A549 (cell line): ENCODE data around the gene OLAH. TPM values are rescaled to one million over a fixed set of nuclear protein-coding genes. Genes with fewer than 3 reads are reported as not detected.

Experiments
- ATAC-seq, 2 experiments: fragments of 200-7000 bp in 1 of 2; fragments of >200 bp in 1 of 2; cut with Nextera tagmentation in 1 of 2; cut with Tn5 transposase in 1 of 2; 3 replicates each; pipeline versions ENCODE4 v1.8.0 to v1.9.1; 2018 to 2020; ENCODE audit warnings: mild to moderate bottlenecking in 1 of 2, moderate library complexity in 1 of 2
- CTCF ChIA-PET: fragments of 300-600 bp; sonication (Branson Sonifier 250); formaldehyde crosslinking; extraction: SDS; loops from one replicate; lab custom pipeline; 2021; ENCODE audit warnings: antibody characterized with exemption, inconsistent platforms; lab: Yijun Ruan, JAX
- POLR2A ChIA-PET: fragments of 350-600 bp; formaldehyde crosslinking; extraction: SDS; loops from one replicate; lab custom pipeline; 2021; ENCODE audit warnings: antibody characterized with exemption, inconsistent platforms; lab: Yijun Ruan, JAX
- DNase-seq, 2 experiments: peaks; one replicate each; pipeline versions ENCODE4 v3.0.0 to v3.0.0-alpha.2; 2011 to 2016; ENCODE audit warnings: low read depth in 1 of 2, low spot score in 1 of 2
- FAIRE-seq: peaks from 2 replicates; lab custom pipeline; 2011; peaks lifted over from hg19 to GRCh38; lab: Jason Lieb, UNC
- H3K27ac ChIP-seq, 2 experiments: fragments of >200 bp; sonication (Bioruptor Twin); formaldehyde crosslinking; 3 replicates each; pipeline ENCODE4 v1.5.1; 2016 to 2017
- H3K4me1 ChIP-seq: fragments of >200 bp; sonication (Bioruptor Twin); formaldehyde crosslinking; 3 replicates; pipeline ENCODE4 v1.6.1; 2016
- H3K4me2 ChIP-seq: fragments of >200 bp; sonication (Bioruptor Twin); formaldehyde crosslinking; 3 replicates; pipeline ENCODE4 v1.6.1; 2016
- H3K4me3 ChIP-seq: fragments of >200 bp; sonication (Bioruptor Twin); formaldehyde crosslinking; 3 replicates; pipeline ENCODE4 v1.5.1; 2016
- H3K9me3 ChIP-seq: fragments of >200 bp; sonication (Bioruptor Twin); formaldehyde crosslinking; 3 replicates; pipeline ENCODE4 v1.6.1; 2016
- BHLHE40 ChIP-seq: IDR thresholded peaks from 2 replicates; pipeline ENCODE4 v1.6.1; 2012; ENCODE audit warnings: low read depth, low read length, inconsistent platforms
- CBX2 ChIP-seq: fragments of 200-600 bp; sonication (generic); IDR thresholded peaks from 2 replicates; pipeline ENCODE4 v1.6.1; 2016; ENCODE audit warnings: low read depth, mild to moderate bottlenecking, borderline replicate concordance
- CEBPB ChIP-seq, 2 experiments: fragments of >200 bp in 1 of 2; sonication (Bioruptor Twin) in 1 of 2; formaldehyde crosslinking in 1 of 2; IDR thresholded peaks; 2 replicates each; pipeline ENCODE4 v1.6.1; 2012 to 2016
- CHD2 ChIP-seq: fragments of 150-350 bp; IDR thresholded peaks from 2 replicates; pipeline ENCODE4 v1.6.1; 2014; ENCODE audit warnings: low read length; ENCODE audit not compliant: partially characterized antibody
- EP300 ChIP-seq, 2 experiments: fragments of >200 bp; sonication (Bioruptor Twin); formaldehyde crosslinking; IDR thresholded peaks; 2 replicates in 1 of 2; 3 replicates in 1 of 2; pipeline ENCODE4 v1.6.1; 2016 to 2017
- FOSL2 ChIP-seq, 2 experiments: fragments of 450-650 bp in 1 of 2; fragments of >200 bp in 1 of 2; sonication (Bioruptor Twin) in 1 of 2; formaldehyde crosslinking; IDR thresholded peaks; 2 replicates each; pipeline versions ENCODE4 v1.5.0 to v1.6.1; 2016 to 2020; ENCODE audit warnings: mild to moderate bottlenecking in 1 of 2, moderate library complexity in 1 of 2
- FOXS1 ChIP-seq: fragments of 250-450 bp; sonication (Bioruptor Pico); IDR thresholded peaks from 2 replicates; pipeline ENCODE4 v1.5.0; 2020; ENCODE audit warnings: mild to moderate bottlenecking, moderate library complexity
- HOXB13 ChIP-seq: fragments of 250-450 bp; sonication (Bioruptor Pico); IDR thresholded peaks from 2 replicates; pipeline ENCODE4 v1.5.0; 2020; ENCODE audit warnings: low read depth, mild to moderate bottlenecking, moderate library complexity
- HOXB5 ChIP-seq: fragments of 250-450 bp; sonication (Bioruptor Pico); IDR thresholded peaks from 2 replicates; pipeline ENCODE4 v1.5.0; 2020; ENCODE audit warnings: mild to moderate bottlenecking, moderate library complexity
- JUN ChIP-seq, 2 experiments: fragments of >200 bp; sonication (Bioruptor Twin); formaldehyde crosslinking; IDR thresholded peaks; 2 replicates in 1 of 2; 3 replicates in 1 of 2; pipeline ENCODE4 v1.6.1; 2016 to 2017
- JUNB ChIP-seq: fragments of >200 bp; sonication (Bioruptor Twin); formaldehyde crosslinking; IDR thresholded peaks from 2 replicates; pipeline ENCODE4 v1.6.1; 2016
- KDM1A ChIP-seq: fragments of 200-600 bp; sonication (generic); IDR thresholded peaks from 2 replicates; pipeline ENCODE4 v1.6.1; 2016; ENCODE audit warnings: low read depth, mild to moderate bottlenecking
- MYC ChIP-seq: IDR thresholded peaks from 2 replicates; pipeline ENCODE4 v1.6.1; 2012; ENCODE audit warnings: mild to moderate bottlenecking, inconsistent platforms, low read length, improper control_type of control experiment, borderline replicate concordance
- NPAS2 ChIP-seq: fragments of 250-450 bp; sonication (Bioruptor Pico); IDR thresholded peaks from 2 replicates; pipeline ENCODE4 v1.8.0; 2022; ENCODE audit warnings: mild to moderate bottlenecking, moderate library complexity, borderline replicate concordance
- PHF8 ChIP-seq: fragments of 200-600 bp; sonication (generic); IDR thresholded peaks from 2 replicates; pipeline ENCODE4 v1.6.1; 2016; ENCODE audit warnings: low read depth, mild to moderate bottlenecking, antibody characterized with exemption, moderate library complexity, borderline replicate concordance
- RAD21 ChIP-seq, 2 experiments: fragments of >200 bp in 1 of 2; sonication (Bioruptor Twin) in 1 of 2; formaldehyde crosslinking in 1 of 2; IDR thresholded peaks in 1 of 2; conservative IDR thresholded peaks in 1 of 2; 2 replicates in 1 of 2; 3 replicates in 1 of 2; pipeline ENCODE4 v1.6.1; 2012 to 2018; ENCODE audit warnings: inconsistent platforms in 1 of 2
- RARB ChIP-seq: fragments of 250-450 bp; sonication (Bioruptor Pico); IDR thresholded peaks from 2 replicates; pipeline ENCODE4 v1.8.0; 2021; ENCODE audit warnings: mild to moderate bottlenecking, moderate library complexity
- RFX5 ChIP-seq: fragments of 450-650 bp; IDR thresholded peaks from 2 replicates; pipeline ENCODE4 v1.7.1; 2014; ENCODE audit warnings: antibody characterized with exemption, mild to moderate bottlenecking, moderate library complexity
- SMC3 ChIP-seq: fragments of >200 bp; sonication (Bioruptor Twin); formaldehyde crosslinking; IDR thresholded peaks from 3 replicates; pipeline ENCODE4 v1.6.1; 2018; ENCODE audit warnings: inconsistent platforms
- ZNF302 ChIP-seq: fragments of 250-450 bp; sonication (Bioruptor Pico); IDR thresholded peaks from 2 replicates; pipeline ENCODE4 v1.9.0; 2021; ENCODE audit warnings: inconsistent platforms, mild to moderate bottlenecking, moderate library complexity
- ZSCAN20 ChIP-seq: fragments of 250-450 bp; sonication (Bioruptor Pico); IDR thresholded peaks from 2 replicates; pipeline ENCODE4 v1.8.0; 2022; ENCODE audit warnings: mild to moderate bottlenecking, moderate library complexity
- WGBS: methylation state at CpG from one replicate; pipeline ENCODE4 v1.1.6; 2017; ENCODE audit errors: missing lambda C conversion rate; 5-methylcytosine and 5-hydroxymethylcytosine counted together
- polyA plus RNA-seq, 4 experiments: library from polyadenylated mRNA; depleted of rRNA in 3 of 4; stranded (reverse); fragments of >200 nt; fragmentation: RNase III in 1 of 4; extraction: RNeasy Plus Mini Kit Qiagen cat#74134 plus additional on column Dnase treatment in 1 of 4; gene quantifications; 2 replicates in 3 of 4; 3 replicates in 1 of 4; pipeline ENCODE4 v1.2.3, GENCODE V29; 2011 to 2017
- TF ChIP-seq, protein P1 (sequence below): fragments of 200-600 bp; sonication (generic); IDR thresholded peaks from 2 replicates; pipeline ENCODE4 v1.6.1; 2016; ENCODE audit warnings: antibody characterized with exemption, mild to moderate bottlenecking, moderate library complexity
- TF ChIP-seq, protein P2 (sequence below): fragments of >200 bp; sonication (Bioruptor Twin); formaldehyde crosslinking; IDR thresholded peaks from 3 replicates; pipeline ENCODE4 v1.6.1; 2016
- TF ChIP-seq, protein P3 (sequence below): fragments of 150-350 bp; IDR thresholded peaks from 2 replicates; pipeline ENCODE4 v1.6.1; 2014; ENCODE audit warnings: low read depth, mild to moderate bottlenecking, low read length
- TF ChIP-seq, protein P4 (sequence below): fragments of 250-450 bp; sonication (Bioruptor Pico); IDR thresholded peaks from 2 replicates; pipeline ENCODE4 v1.5.0; 2020; ENCODE audit warnings: low read depth, mild to moderate bottlenecking, moderate library complexity

Gene OLAH
- polyA plus RNA-seq, 2 of the 4 experiments (the other 2 are of a cell fraction): 0.34 TPM; not detected in 1

DNA sequence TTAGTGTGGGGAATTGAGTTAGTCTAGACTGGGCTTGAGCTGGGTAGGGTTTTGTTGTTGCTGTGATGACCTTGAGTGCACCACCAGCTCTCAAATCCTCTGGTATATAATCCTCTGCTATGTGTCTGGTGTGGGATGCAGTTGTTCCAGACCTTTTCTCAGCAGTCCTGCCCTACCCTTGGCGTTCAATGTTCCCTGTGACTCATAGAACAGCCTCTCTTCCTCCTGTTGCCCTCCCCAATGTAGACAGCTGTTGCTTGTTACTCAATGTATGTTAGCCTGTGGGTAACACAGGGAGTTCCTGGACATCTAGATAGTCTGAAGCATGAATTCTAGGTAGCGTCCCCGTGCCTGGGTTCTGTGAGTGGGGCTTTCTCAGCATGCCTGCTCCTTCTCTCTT is 25.1 kb downstream of the OLAH start:
- WGBS: 49% methylated on average over 3 of the region's 3 CpGs
- H3K9me3 ChIP-seq: peaks cover 12% of the 10 kb centered on the region
- no peak overlapping the region for H3K4me3 ChIP-seq
- POLR2A ChIA-PET: no interaction called here
- no peak for FAIRE-seq
- TF ChIP-seq RFX5 (no peak), HOXB13 (no peak), FOSL2 (IDR thresholded peaks at IDR 0.05) (no peak), FOSL2 (CRISPR knock-in tag; IDR thresholded peaks at IDR 0.05) (no peak)
- TF ChIP-seq, all 56 proteins: peak for 0
- H3K4me1 ChIP-seq: no peaks in the 10 kb centered on the region
- no peak overlapping the region for H3K4me2 ChIP-seq
- DNase-seq: no peak
- CTCF ChIA-PET: no interaction called here
- H3K27ac ChIP-seq: no peak overlapping the region
- ATAC-seq: peak; percentile 31 to 56; a peak in 4 of 6 replicates

DNA sequence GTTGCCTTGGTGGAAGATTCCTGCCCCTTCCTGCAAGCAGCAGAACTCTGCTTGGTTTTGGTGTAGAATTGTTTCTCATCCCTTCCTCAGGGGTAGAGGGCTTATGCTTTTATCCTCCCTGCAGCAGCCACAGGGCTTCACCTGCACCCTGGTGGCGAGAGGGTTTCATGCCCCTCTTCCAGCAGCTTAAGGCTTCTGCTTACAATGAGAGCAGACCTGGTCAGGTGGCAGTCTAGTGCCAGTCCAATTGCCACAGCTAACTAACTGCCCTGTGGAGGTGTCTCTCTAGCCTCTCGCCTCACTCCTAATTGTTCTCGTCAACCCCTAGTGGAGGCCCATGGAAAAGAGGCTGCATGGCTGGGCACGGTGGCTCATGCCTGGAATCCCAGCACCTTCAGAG is 25.5 kb downstream of the OLAH start:
- H3K4me1 ChIP-seq: no peaks in the 10 kb centered on the region
- H3K4me3 ChIP-seq: no peak overlapping the region
- DNase-seq: peak in 1 of 2 experiments; percentile 13
- H3K27ac ChIP-seq: no peak overlapping the region
- 45% methylated on average over 4 of the region's 4 CpGs for WGBS
- peaks cover 12% of the 10 kb centered on the region for H3K9me3 ChIP-seq
- FAIRE-seq: no peak
- H3K4me2 ChIP-seq: no peak overlapping the region
- TF ChIP-seq SMC3 (no peak), RAD21 (conservative IDR thresholded peaks at IDR 0.05 in 1 of 2, IDR thresholded peaks at IDR 0.05 in 1 of 2) (peak in 1 of 2 experiments; percentile 4; a peak in 1 of 5 replicates), FOXS1 (CRISPR knock-in tag) (no peak), RARB (CRISPR knock-in tag) (no peak), ZNF302 (CRISPR knock-in tag) (no peak), HOXB5 (CRISPR knock-in tag) (no peak)
- TF ChIP-seq, protein P1, sequence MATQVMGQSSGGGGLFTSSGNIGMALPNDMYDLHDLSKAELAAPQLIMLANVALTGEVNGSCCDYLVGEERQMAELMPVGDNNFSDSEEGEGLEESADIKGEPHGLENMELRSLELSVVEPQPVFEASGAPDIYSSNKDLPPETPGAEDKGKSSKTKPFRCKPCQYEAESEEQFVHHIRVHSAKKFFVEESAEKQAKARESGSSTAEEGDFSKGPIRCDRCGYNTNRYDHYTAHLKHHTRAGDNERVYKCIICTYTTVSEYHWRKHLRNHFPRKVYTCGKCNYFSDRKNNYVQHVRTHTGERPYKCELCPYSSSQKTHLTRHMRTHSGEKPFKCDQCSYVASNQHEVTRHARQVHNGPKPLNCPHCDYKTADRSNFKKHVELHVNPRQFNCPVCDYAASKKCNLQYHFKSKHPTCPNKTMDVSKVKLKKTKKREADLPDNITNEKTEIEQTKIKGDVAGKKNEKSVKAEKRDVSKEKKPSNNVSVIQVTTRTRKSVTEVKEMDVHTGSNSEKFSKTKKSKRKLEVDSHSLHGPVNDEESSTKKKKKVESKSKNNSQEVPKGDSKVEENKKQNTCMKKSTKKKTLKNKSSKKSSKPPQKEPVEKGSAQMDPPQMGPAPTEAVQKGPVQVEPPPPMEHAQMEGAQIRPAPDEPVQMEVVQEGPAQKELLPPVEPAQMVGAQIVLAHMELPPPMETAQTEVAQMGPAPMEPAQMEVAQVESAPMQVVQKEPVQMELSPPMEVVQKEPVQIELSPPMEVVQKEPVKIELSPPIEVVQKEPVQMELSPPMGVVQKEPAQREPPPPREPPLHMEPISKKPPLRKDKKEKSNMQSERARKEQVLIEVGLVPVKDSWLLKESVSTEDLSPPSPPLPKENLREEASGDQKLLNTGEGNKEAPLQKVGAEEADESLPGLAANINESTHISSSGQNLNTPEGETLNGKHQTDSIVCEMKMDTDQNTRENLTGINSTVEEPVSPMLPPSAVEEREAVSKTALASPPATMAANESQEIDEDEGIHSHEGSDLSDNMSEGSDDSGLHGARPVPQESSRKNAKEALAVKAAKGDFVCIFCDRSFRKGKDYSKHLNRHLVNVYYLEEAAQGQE: no peak
- ChIA-PET POLR2A (no interaction called here), CTCF (interaction anchor here (0.5 kb wide), 1 partner anchor 68 kb away, joined by 3 read pairs; no protein-coding TSS in a partner anchor)
- ATAC-seq: peak; percentile 30 to 46; a peak in 3 of 6 replicates

DNA sequence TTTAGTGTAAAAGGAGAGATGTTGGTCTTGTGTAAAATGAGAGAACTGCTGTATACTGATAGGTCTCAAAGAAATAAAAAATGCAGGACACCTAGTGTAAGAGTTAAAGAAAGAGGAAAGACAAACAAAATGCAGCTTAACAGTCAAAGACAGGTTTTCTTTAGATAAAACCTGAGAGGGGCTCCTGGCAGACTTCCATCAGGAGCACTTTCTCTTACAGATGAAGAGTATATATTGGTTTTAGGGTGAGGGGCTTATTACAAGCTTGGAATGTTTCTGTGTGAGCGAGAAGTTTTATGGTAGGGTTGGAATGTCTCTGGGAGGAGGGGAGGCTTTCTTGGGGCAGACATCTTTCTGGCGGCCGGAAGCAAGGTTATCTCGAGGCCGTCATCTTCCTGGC is 28.6 kb downstream of the OLAH start:
- ATAC-seq (no peak), FAIRE-seq (no peak), DNase-seq (no peak)
- Histone ChIP-seq H3K27ac (no peak overlapping the region), H3K4me3 (no peak overlapping the region), H3K9me3 (peaks cover 6% of the 10 kb centered on the region), H3K4me1 (no peaks in the 10 kb centered on the region), H3K4me2 (no peak overlapping the region)
- WGBS: 81% methylated on average over 5 of the region's 5 CpGs
- ChIA-PET CTCF (interaction anchor here (1.3 kb wide), 1 partner anchor 14 kb away, joined by 4 read pairs; no protein-coding TSS in a partner anchor), POLR2A (no interaction called here)
- TF ChIP-seq KDM1A: no peak
- no peak for TF ChIP-seq BHLHE40
- TF ChIP-seq MYC: no peak
- TF ChIP-seq, protein P2, sequence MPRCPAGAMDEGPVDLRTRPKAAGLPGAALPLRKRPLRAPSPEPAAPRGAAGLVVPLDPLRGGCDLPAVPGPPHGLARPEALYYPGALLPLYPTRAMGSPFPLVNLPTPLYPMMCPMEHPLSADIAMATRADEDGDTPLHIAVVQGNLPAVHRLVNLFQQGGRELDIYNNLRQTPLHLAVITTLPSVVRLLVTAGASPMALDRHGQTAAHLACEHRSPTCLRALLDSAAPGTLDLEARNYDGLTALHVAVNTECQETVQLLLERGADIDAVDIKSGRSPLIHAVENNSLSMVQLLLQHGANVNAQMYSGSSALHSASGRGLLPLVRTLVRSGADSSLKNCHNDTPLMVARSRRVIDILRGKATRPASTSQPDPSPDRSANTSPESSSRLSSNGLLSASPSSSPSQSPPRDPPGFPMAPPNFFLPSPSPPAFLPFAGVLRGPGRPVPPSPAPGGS: no peak
- TF ChIP-seq CHD2: no peak
- no peak for TF ChIP-seq CEBPB (IDR thresholded peaks at IDR 0.05)
- no peak for TF ChIP-seq JUNB
- TF ChIP-seq, protein P3, sequence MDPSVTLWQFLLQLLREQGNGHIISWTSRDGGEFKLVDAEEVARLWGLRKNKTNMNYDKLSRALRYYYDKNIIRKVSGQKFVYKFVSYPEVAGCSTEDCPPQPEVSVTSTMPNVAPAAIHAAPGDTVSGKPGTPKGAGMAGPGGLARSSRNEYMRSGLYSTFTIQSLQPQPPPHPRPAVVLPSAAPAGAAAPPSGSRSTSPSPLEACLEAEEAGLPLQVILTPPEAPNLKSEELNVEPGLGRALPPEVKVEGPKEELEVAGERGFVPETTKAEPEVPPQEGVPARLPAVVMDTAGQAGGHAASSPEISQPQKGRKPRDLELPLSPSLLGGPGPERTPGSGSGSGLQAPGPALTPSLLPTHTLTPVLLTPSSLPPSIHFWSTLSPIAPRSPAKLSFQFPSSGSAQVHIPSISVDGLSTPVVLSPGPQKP: no peak
- TF ChIP-seq EP300 (IDR thresholded peaks at IDR 0.05): no peak
- no peak for TF ChIP-seq CBX2
- TF ChIP-seq ZSCAN20 (CRISPR knock-in tag): no peak
- TF ChIP-seq, protein P4, sequence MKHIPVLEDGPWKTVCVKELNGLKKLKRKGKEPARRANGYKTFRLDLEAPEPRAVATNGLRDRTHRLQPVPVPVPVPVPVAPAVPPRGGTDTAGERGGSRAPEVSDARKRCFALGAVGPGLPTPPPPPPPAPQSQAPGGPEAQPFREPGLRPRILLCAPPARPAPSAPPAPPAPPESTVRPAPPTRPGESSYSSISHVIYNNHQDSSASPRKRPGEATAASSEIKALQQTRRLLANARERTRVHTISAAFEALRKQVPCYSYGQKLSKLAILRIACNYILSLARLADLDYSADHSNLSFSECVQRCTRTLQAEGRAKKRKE (CRISPR knock-in tag): no peak
- TF ChIP-seq PHF8: no peak
- no peak for TF ChIP-seq NPAS2 (CRISPR knock-in tag)
- TF ChIP-seq JUN (IDR thresholded peaks at IDR 0.05): no peak
